ENCODE results near the gene GRM7.
A peak's percentile ranks its signal among the peaks of the same experiment; 100 is the strongest.

Gene GRM7

DNA sequence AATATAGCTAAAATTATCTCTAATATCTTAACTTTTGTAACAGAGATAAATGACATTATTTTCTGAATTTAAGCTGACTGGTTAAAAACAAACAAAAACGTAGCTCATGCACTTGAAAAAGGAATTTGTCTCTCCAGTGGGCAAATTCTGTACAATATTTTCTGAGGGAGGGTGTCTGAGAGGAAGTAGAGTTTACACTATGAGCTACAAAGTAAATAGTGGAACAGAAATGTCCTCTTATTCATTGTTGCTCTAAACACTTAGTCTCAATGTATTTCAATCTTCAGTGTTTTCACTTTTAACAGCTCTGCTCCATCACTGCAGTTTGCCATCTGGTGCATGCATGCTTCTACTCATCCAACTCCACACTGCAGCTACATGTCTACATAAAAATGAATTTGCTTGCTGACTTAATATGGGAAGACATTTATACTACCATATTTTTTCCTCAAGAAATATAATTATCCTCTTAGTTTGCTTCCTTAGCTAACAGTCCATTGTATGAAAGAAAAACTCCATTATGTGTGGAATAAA, 823.3 kb downstream of the GRM7 start:
- peak; percentile 1 for DNase-seq

DNA sequence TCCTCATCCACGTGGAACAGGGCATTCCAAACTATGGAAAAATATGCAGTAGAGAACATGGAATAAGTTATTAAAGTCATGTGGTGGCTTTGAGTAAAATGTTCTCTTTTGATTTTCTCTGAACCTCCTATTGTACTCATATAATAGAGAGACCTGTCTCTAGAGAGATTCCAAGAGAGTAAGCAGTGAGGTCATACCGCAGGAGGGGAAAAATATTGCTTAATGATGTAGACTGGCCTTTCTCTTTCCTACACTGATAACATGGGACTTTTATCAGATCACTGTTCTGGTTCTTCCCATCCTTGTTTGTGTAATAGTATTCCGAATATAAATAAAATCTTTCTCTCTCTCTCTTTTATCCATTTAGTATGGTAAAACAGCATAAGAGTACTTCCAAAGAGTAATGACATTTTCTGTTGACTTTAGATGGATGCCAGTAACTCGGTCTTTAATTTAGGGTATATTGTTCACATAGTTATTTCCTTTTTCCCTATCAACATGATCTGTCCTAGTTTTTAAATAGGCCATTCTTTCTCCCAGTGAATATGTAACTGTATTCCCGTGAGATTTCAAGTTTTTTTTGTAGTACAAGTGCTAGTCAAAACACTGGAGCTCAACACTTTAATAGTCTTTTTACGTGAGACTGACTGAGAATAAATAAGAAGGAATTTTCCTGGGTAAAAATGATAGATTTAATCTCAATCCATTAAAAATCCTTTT, 826.7 kb downstream of the GRM7 start:
- DNase-seq: no peak

DNA sequence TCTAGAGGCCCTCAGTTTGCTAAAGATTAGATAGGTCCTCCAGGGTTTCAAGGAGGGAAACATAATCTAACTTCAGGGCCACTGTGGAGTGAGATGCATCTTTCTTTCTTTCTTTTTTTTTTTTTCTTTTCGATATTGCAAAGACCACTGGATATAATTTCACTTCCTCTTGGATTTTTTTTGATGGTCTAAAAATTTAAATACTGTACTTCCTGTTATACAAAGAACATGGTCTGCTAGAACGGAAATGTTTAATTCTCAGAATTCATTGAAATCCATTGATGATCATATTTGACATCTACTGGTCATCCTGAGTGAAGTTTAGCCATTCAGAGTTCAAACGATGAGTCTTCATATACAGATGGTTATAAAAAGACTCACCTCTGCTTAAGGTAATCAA, 832.0 kb downstream of the GRM7 start:
- no peak for DNase-seq

DNA sequence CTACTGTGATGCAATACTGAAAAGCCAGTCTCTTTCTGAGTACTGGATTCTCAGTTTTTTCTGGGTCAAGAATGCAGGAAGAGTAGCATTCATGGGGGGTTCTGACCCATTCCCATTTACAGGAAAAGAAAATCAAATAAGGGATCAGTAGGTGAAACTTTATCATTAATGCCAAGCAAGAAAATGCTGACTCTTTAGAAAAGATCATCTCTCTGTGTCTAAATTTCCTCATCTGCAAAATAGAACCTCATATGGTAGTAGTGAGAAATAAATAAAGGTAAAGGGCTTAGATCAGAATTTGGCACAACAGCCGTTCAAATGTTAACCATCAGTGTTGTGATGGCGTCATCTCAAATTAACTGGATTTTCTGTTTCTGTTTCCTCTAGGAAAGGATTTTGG, 833.1 kb downstream of the GRM7 start:
- DNase-seq: no peak

DNA sequence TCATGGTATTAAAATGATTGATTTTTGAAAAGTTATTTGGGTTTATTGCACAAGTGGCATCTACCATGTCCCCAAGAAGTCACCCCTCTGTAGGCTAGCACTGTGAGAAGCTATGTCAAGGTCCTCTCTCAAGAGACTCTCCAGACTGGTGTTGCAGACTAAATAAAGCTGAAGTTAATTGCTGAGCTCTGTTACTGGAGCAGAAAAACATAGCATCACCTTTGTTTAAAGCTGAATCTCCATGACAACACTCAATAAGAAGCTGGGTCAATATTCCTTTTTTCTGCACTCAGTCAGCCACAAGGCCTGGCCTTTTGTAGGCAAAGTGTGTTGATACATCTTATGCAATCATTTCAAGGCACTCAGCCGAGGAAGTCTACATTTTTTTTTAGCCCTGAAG, 834.1 kb downstream of the GRM7 start:
- DNase-seq: no peak

DNA sequence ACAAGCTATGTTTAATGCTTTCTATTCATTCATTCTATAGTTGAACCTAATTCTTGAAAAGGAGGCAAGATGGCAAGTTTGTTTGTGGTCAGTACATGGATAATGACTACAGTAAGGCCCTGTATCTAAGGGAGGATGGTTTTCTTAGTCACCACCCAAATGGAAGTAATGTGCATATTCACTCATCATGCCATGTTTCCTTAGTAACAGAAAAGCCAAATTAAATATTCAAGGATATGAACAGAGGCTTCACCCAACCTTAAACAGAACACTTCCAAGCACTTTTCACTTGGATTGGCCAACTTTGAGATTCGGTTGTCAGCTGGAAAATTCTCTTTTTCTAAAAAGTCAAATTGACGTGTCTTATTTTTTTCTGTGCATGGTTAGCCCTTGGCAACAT, 835.4 kb downstream of the GRM7 start:
- DNase-seq: no peak

DNA sequence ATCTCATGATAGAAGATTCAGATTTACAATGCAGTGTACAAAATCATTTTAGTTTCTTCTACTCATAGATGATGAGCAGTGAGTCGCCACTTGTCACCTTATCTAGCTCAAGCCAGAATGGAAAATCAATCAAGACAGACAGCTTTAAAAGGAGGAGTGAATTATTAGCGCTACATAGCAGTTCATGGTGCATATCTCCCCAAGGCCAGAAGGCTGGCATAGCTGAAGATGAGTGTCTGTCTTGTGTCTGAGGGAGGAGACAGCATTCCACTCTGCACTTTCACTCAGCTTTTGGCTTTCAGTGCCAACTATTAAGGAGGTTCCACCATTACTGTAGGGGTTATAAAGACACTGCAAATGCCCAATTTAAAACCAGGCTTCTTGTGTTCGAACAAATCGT, 836.6 kb downstream of the GRM7 start:
- no peak for DNase-seq

DNA sequence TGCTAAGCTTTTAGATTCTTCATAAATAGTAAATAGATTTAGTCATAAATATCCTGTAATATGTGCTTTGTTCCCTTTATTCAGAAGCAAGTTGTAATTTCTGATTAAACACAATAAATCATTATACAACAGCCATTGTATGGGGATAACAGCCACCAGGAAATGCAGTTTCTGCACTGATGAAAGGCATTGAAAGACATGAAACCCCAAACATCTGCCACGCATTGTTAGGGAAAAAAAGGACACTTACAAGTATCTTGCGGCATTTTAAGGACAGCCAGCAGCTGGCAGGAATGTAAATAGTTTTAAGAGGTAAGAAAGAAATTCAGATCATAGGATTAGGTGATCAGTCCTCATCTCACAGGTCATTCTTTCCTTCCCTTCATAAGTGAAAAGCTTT, 839.6 kb downstream of the GRM7 start:
- DNase-seq: no peak

DNA sequence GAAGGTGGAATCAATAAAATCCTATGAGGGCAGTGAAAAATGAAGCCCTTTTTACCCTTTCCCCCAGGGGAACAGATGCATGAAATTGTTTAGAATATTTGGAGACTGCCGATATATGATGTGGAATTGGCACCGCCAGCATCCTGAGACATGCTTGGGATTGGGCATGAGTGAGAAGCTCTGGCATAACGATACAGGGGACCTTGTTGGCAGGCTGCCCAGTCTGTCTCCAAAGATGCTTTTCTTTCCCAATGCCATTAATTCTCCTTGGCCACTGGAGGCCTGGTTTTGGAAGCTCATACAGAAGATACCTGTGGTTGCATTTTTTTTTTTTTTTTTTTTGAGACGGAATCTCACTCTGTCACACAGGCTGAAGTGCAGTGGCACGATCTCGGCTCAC, 840.1 kb downstream of the GRM7 start:
- no peak for DNase-seq

DNA sequence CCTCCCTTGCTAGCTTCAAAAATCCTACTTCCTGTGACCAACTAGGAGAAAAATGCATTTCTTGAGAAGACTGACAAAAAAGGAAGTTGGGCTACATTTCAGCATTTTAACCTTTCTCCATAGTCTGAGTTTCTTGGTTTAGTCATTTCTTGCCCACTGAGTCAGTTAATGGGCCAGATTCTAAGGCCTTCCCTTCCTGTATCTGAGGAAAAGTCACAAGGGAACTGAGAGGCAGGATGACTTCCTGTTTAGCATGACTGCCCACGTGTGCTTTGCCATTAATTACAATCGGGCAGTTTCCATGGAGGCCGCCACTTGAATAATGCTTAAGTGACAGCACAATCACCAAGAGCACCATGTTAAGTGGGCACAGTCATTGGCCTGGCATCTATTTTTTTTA, 846.3 kb downstream of the GRM7 start:
- DNase-seq: no peak

DNA sequence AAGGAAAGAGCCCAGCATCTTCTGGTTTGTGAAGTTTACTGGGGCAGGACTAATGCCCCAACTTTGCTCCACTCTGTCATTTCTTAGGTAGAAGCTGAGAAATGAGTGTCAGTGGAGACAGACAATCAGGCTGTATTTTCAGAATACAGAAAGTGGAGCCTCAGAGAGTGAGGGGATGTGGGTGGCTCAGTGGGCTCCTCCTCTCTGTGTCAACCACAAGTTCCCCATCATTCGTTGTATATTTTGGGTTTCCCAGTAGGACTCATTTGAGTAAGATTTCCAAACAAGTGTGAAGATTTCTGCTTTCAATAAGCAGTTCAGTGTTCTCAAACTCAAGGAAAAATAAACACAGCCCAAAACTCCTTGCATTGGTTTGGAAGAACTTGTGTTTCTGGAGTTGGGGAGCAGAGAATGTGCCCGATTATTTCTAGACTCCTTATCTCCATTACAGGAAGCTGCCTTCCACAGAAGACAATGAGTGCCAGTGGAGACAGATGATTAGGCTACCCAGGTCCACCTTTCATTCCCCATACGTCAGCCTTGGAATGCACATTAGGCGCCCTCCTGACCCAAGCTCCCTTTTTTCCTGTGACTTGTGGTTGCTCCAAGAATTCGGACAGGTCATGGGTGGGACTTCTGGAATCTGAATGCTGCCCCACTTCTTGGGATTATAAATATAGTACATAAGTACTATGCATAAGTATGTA, 848.6 kb downstream of the GRM7 start:
- DNase-seq: no peak

DNA sequence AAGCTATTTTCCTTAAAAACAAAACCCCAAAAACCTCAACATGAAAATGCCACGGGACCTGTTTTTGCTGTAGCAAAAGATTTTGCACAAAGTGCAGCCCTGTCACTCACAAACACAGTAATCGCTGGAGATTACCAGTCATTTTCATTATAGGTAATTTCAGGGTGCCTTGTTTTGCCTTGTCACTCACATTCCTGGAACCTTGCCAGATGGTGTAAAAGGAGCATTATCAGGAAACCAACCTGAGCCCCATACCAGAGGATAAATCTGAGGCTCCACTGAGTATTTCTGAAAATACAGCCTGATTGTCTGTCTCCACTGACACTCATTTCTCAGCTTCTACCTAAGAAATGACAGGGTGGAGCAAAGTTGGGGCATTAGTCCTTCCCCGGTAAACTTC, 849.4 kb downstream of the GRM7 start:
- DNase-seq: no peak

DNA sequence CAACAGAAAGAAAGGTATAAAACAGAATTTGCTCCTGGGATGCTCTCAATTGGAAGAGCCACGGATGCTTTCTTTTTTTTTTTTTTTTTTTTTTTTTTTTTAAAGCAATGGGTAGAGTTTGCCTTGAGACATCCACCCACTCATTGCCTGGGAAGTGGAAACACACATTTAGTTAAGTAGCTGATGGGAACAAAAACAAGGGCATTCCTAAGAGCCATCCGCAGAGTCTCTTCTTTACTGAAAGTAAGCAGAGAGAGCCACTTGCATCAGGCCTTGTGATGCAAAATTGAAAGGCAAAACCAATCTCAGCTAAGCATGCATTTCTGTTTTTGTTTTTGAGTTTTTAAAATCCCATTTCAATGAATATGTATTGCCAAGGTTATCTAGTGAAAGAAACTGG, 852.8 kb downstream of the GRM7 start:
- DNase-seq: no peak

DNA sequence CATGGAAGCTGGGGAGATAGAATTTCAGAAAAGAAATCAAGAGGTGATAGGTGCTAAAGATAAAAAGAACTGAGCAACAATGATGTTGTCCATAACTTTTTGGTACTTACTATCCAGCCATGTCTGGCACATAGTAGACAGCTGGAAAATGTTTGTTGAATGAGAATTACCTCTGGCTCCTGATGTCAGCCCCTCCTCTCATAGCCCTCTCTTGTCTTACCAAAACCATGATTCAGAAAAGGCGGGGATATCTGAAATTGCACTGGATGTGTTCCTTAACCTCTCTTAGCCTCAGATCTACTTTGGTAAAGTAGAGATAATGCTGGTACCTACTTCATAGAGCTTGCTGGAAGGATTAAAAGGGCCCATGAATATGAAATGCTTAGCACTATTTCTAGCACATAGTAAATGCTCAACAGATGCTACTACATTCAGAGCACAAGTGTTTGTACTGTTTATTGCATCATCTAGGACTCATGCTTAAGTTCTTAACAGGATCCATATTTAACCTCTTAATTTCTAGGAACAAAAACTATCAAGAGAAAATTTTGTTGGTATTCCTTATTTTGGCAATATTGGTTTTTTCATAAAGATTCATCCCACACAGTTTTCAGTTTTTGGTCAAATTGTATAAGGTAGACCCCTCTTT, 859.9 kb downstream of the GRM7 start:
- no peak for DNase-seq

DNA sequence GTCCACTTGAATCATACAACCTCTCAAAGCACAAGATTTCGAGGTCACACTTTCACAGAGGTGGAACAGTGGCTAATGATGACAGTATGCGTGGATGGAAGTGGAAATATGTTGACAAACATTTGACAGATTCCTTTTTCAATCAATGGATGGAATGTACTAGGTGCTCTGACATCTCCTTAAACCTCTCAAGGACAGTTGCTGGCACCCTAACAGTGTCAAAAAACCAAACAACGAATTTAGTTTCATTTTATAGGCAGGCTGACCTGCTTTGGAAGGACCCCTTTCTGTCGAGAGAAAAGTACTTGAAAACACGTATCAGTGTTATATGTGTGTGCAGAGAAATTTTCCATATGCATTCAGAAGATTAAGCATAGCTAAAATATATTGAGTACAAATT, 861.0 kb downstream of the GRM7 start:
- no peak for DNase-seq

DNA sequence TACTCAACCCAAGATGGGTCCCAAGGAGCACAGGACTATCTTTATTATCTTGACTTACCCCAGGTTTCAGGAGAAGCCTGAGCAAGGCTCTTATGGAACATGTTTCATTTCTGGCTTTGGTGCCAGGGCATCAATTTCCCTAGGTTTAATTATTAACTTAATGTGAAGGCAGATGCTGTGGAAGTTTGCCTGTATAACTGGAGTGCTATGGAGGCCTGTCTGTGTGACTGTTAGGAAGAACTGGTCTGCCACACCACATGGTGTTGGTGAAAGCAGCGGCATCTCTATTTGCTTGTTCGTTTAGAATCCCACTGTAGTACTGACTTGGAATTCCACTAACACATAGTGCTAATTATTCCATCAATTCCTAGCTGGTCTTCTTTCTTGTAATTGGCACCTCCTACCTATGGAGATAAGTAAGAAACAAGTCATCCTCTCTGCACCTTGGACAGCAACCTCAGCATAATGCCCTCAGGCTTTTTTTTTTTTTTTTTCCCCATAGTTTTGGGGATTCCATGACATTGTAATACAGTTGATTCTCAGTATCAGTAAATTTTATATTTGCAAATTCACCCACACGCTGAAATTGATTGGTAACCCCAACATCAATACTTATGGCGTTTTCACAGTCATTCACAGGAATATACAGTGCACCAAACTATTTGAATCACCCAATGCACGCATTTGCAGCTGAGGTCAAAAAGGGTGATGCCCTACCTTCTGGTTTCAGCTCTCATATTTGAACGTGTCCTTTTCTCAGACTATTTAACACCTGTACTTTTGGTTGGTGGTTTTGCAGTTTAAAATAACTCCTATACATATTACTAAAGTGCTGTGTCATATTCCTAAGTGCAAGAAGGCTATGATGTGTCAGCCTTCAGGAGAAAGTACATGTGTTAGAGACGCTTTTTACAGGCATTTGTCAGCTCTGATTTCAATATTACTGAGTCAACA, 867.9 kb downstream of the GRM7 start:
- no peak for DNase-seq

DNA sequence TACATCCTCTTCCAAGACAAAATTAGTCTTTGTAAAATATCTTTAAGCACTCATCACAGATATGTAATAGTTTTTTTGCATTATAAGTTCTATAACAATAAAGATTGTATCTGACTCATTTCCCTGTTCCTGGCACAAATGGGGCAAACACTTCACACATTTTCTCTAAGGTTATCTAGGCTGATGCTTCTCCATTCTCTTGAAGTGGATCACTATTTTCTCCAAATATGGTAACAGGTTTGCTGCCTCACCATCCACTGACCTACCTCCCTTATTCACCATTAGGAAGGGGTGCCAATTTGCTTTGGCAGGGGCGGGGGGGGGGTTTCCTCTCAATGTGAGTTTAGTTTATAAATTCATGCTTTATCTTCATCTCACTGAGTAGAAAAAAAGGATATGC, 873.0 kb downstream of the GRM7 start:
- DNase-seq: no peak

DNA sequence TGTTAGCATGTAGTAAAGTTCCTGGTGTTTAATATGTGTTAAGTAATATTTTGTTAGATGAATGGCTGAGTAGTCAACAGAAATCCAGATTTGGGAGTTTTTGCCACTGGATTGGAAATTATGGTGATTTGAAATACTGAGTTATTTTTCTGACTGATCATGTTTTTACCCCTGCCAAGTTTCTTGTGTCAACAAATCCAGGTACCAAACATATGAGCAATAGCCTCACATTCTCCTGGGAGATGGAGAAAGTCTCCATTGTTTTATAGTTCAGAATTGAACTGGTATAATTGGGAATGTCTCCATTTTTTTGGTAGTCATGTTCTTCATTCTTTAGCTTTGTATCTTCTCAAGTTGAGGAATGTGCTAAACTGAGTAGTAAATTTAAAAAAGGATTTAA, 873.5 kb downstream of the GRM7 start:
- no peak for DNase-seq

DNA sequence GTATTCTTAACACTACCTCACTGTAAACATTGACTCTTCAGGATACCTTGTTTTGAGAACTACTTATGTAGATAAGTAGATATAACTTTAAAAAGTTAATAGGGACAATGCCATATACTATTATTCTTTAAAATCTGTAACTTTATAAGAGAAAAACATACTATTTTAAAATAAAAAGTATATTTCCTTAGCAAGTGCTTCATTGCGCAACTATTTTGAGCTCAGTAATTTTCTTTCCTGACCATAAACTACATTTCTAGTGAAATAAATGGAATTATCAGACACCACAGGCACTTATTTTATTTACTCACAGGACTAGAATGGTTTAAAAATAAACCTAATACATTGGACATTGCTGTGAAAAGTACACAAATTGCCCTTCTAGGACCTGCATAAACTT, 876.3 kb downstream of the GRM7 start:
- DNase-seq: no peak

DNA sequence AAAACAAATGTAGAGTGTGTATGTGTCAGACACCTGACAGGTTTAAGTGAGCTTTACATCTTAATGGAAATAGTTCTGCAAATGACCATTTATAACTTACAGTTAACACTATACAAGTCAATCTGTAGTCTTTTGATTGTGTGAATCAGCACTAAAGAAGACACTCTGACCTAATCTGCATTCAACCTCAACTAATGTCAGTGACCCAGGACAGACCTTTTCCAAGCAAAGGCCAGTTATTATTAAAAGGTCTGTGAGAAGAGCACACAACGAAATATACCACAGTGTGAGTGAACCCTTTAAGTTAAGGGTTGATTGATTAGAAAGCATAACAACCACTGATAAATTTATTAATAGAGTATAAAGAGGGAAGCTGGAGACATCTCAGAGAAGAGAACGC, 878.8 kb downstream of the GRM7 start:
- no peak for DNase-seq

DNA sequence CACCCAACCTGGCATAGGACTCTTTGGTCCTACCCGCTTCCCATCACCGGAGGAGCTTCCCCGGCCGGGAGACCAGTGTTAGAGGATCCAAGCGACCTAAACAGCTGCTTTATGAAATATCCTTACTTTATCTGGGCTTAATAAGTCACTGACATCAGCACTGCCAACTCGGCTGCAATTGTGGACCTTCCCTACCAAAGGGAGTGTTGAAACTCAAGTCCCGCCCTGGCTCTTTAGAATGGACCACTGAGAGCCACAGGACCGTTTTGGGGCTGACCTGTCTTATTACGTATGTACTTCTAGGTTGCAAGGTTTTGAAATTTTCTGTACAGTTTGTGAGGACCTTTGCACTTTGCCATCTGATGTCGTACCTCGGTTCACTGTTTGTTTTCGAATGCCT, 879.5 kb downstream of the GRM7 start:
- DNase-seq: no peak

DNA sequence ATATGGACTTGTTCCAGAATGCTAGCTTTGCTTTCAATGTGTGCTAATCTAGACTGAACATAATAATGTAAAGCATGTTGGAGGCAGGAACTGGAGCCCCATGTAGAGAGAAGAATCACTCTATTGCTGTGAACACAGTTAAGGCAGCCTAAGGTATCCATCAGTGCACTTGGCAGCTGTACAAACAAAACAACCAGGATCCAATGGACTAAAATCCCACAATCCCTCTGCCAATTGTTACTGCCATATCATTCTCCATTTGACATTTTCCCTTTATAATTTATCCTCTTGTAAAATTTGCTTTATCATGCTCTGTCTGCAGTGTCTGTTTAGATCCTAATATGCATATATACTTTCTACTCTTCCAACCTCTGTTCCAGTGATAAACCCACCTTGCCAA, 883.9 kb downstream of the GRM7 start:
- DNase-seq: no peak

DNA sequence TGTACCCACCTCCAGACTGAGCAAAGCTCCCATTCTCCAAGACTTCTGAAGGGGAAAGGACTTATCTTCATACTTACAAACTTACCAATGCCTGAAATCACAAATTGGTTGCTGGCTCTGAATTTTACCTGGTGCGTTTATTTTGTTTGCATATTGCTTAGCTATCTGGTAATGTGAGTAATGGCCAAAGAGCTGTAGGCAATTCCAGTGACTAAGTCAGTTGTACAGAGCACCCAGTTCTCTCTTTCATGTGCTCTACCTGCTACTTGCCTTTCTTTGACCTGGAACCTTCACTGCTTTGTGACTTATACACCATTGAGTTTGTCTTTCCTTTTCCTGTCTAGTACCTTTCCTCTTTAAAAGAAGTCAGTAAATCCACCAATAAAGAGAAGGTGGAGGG, 884.8 kb downstream of the GRM7 start:
- DNase-seq: no peak
